Measurements from ENCODE around the gene ADGRG2. TPM values are rescaled to one million over a fixed set of nuclear protein-coding genes. Genes with fewer than 3 reads are reported as not detected.

Gene ADGRG2
- total RNA-seq, 1 experiment from 2014 or later = 8.2 TPM

- ChIA-PET POLR2A (no interaction called here), CTCF (interaction anchor here (0.6 to 1.0 kb wide), 3 partner anchors 35 to 372 kb away, joined by 3 to 4 read pairs (median 3); no protein-coding TSS in a partner anchor)
- Mint-ChIP-seq H3K27ac (no peak overlapping the region), H3K4me3 (no peak overlapping the region), H3K9me3 (no peaks in the 10 kb centered on the region), H3K27me3 (ENCODE audit: low read depth) (no peaks in the 10 kb centered on the region), H3K4me1 (peaks cover 15% of the 10 kb centered on the region), H3K36me3 (no peaks in the 10 kb centered on the region)
- ATAC-seq = no peak
- no peak for DNase-seq (ENCODE audit: low spot score)
- TF ChIP-seq, protein P1, sequence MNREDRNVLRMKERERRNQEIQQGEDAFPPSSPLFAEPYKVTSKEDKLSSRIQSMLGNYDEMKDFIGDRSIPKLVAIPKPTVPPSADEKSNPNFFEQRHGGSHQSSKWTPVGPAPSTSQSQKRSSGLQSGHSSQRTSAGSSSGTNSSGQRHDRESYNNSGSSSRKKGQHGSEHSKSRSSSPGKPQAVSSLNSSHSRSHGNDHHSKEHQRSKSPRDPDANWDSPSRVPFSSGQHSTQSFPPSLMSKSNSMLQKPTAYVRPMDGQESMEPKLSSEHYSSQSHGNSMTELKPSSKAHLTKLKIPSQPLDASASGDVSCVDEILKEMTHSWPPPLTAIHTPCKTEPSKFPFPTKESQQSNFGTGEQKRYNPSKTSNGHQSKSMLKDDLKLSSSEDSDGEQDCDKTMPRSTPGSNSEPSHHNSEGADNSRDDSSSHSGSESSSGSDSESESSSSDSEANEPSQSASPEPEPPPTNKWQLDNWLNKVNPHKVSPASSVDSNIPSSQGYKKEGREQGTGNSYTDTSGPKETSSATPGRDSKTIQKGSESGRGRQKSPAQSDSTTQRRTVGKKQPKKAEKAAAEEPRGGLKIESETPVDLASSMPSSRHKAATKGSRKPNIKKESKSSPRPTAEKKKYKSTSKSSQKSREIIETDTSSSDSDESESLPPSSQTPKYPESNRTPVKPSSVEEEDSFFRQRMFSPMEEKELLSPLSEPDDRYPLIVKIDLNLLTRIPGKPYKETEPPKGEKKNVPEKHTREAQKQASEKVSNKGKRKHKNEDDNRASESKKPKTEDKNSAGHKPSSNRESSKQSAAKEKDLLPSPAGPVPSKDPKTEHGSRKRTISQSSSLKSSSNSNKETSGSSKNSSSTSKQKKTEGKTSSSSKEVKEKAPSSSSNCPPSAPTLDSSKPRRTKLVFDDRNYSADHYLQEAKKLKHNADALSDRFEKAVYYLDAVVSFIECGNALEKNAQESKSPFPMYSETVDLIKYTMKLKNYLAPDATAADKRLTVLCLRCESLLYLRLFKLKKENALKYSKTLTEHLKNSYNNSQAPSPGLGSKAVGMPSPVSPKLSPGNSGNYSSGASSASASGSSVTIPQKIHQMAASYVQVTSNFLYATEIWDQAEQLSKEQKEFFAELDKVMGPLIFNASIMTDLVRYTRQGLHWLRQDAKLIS (CRISPR knock-in tag; IDR thresholded peaks at IDR 0.05; ENCODE audit: borderline replicate concordance) = no peak
- TF ChIP-seq ELF4 (CRISPR knock-in tag; IDR thresholded peaks at IDR 0.05; ENCODE audit: low read depth) (no peak), IRF1 (CRISPR knock-in tag; IDR thresholded peaks at IDR 0.05) (no peak), ZNF532 (CRISPR knock-in tag; IDR thresholded peaks at IDR 0.05; ENCODE audit: borderline replicate concordance) (no peak), SP1 (CRISPR knock-in tag; conservative IDR thresholded peaks at IDR 0.05) (no peak)
- TF ChIP-seq, protein P2, sequence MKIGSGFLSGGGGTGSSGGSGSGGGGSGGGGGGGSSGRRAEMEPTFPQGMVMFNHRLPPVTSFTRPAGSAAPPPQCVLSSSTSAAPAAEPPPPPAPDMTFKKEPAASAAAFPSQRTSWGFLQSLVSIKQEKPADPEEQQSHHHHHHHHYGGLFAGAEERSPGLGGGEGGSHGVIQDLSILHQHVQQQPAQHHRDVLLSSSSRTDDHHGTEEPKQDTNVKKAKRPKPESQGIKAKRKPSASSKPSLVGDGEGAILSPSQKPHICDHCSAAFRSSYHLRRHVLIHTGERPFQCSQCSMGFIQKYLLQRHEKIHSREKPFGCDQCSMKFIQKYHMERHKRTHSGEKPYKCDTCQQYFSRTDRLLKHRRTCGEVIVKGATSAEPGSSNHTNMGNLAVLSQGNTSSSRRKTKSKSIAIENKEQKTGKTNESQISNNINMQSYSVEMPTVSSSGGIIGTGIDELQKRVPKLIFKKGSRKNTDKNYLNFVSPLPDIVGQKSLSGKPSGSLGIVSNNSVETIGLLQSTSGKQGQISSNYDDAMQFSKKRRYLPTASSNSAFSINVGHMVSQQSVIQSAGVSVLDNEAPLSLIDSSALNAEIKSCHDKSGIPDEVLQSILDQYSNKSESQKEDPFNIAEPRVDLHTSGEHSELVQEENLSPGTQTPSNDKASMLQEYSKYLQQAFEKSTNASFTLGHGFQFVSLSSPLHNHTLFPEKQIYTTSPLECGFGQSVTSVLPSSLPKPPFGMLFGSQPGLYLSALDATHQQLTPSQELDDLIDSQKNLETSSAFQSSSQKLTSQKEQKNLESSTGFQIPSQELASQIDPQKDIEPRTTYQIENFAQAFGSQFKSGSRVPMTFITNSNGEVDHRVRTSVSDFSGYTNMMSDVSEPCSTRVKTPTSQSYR (CRISPR knock-in tag; IDR thresholded peaks at IDR 0.05) = no peak
These were observed 160.6 kb downstream of the ADGRG2 start for GRCh38 chrX:18961686-18962085.

GRCh38 chrX:18956303-18957032 lies 165.8 kb downstream of the ADGRG2 start:
- H3K9me3 Mint-ChIP-seq = no peaks in the 10 kb centered on the region
- H3K4me3 Mint-ChIP-seq = no peak overlapping the region
- ChIA-PET POLR2A (no interaction called here), CTCF (no interaction called here)
- peaks cover 9% of the 10 kb centered on the region for H3K4me1 Mint-ChIP-seq
- no peak overlapping the region for H3K27ac Mint-ChIP-seq
- TF ChIP-seq SP1 (CRISPR knock-in tag; conservative IDR thresholded peaks at IDR 0.05) = no peak
- no peaks in the 10 kb centered on the region for H3K27me3 Mint-ChIP-seq (ENCODE audit: low read depth)
- peaks cover 1% of the 10 kb centered on the region; the same call in 1 of the 2 replicates for H3K36me3 Mint-ChIP-seq
- ATAC-seq (no peak), DNase-seq (ENCODE audit: low spot score) (no peak)

DNA sequence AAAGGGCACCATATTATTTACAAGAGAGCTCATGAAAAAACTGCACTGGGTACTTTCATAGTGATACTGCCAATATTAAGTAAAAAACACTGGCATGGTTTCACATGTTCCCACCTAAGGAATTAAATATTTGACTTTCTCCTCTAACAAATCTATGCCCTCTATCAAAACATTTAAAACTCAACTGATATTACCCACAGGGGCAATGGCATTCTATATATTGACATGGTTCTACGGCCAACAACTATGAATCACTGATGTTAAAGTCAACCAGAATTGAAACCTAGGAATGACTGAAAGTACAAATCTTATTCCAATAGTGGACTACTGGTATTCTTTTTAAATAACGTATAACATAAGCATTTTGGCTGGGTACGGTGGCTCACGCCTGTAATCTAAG lies 166.6 kb downstream of the ADGRG2 start:
- Mint-ChIP-seq H3K27ac (no peak overlapping the region), H3K9me3 (no peaks in the 10 kb centered on the region), H3K4me3 (no peak overlapping the region), H3K27me3 (ENCODE audit: low read depth) (no peaks in the 10 kb centered on the region), H3K4me1 (peaks cover 7% of the 10 kb centered on the region), H3K36me3 (peaks cover 5% of the 10 kb centered on the region; the same call in 1 of the 2 replicates)
- no peak for DNase-seq (ENCODE audit: low spot score)
- ATAC-seq = no peak
- ChIA-PET CTCF (interaction anchor here (0.7 kb wide), 1 partner anchor 41 kb away, joined by 3 read pairs; no protein-coding TSS in a partner anchor), POLR2A (interaction anchor here (0.7 kb wide), 1 partner anchor 236 kb away, joined by 4 read pairs; no protein-coding TSS in a partner anchor)
- TF ChIP-seq ZNF317 (CRISPR knock-in tag; IDR thresholded peaks at IDR 0.05; ENCODE audit: borderline replicate concordance, low read depth) (no peak), RELA (CRISPR knock-in tag; IDR thresholded peaks at IDR 0.05; ENCODE audit: borderline replicate concordance) (no peak), IRF2 (CRISPR knock-in tag; IDR thresholded peaks at IDR 0.05; ENCODE audit: borderline replicate concordance, low read depth) (no peak), ZNF416 (CRISPR knock-in tag; IDR thresholded peaks at IDR 0.05) (no peak), ZNF138 (CRISPR knock-in tag; conservative IDR thresholded peaks at IDR 0.05) (no peak), KAT7 (CRISPR knock-in tag; IDR thresholded peaks at IDR 0.05; ENCODE audit: borderline replicate concordance) (no peak), ZNF121 (CRISPR knock-in tag; IDR thresholded peaks at IDR 0.05) (no peak)
- TF ChIP-seq, protein P3, sequence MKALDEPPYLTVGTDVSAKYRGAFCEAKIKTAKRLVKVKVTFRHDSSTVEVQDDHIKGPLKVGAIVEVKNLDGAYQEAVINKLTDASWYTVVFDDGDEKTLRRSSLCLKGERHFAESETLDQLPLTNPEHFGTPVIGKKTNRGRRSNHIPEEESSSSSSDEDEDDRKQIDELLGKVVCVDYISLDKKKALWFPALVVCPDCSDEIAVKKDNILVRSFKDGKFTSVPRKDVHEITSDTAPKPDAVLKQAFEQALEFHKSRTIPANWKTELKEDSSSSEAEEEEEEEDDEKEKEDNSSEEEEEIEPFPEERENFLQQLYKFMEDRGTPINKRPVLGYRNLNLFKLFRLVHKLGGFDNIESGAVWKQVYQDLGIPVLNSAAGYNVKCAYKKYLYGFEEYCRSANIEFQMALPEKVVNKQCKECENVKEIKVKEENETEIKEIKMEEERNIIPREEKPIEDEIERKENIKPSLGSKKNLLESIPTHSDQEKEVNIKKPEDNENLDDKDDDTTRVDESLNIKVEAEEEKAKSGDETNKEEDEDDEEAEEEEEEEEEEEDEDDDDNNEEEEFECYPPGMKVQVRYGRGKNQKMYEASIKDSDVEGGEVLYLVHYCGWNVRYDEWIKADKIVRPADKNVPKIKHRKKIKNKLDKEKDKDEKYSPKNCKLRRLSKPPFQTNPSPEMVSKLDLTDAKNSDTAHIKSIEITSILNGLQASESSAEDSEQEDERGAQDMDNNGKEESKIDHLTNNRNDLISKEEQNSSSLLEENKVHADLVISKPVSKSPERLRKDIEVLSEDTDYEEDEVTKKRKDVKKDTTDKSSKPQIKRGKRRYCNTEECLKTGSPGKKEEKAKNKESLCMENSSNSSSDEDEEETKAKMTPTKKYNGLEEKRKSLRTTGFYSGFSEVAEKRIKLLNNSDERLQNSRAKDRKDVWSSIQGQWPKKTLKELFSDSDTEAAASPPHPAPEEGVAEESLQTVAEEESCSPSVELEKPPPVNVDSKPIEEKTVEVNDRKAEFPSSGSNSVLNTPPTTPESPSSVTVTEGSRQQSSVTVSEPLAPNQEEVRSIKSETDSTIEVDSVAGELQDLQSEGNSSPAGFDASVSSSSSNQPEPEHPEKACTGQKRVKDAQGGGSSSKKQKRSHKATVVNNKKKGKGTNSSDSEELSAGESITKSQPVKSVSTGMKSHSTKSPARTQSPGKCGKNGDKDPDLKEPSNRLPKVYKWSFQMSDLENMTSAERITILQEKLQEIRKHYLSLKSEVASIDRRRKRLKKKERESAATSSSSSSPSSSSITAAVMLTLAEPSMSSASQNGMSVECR (CRISPR knock-in tag; IDR thresholded peaks at IDR 0.05; ENCODE audit: borderline replicate concordance) = no peak

Measured in WTC11 (cell line).